ENCODE results near the gene SUCLG2.

DNA sequence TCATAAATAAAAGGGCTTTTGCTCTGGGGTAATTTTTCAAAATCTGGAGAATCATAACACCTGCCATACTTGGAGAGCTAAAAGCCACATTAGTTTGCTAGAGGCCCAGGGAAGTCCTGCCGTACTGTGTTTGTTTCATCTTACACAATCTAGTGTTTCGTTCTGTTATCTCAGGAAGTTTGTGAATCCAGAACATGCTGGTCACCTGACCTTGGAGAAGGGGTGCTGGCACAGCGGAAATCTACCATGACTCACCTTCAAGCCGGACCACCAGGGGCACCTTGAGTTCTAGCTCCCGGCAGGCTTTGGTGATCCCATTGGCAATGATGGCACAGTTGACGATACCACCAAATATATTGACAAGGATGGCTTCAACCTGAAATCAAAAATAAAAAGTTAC is 253.9 kb downstream of the SUCLG2 start:
- TF ChIP-seq, protein P1, sequence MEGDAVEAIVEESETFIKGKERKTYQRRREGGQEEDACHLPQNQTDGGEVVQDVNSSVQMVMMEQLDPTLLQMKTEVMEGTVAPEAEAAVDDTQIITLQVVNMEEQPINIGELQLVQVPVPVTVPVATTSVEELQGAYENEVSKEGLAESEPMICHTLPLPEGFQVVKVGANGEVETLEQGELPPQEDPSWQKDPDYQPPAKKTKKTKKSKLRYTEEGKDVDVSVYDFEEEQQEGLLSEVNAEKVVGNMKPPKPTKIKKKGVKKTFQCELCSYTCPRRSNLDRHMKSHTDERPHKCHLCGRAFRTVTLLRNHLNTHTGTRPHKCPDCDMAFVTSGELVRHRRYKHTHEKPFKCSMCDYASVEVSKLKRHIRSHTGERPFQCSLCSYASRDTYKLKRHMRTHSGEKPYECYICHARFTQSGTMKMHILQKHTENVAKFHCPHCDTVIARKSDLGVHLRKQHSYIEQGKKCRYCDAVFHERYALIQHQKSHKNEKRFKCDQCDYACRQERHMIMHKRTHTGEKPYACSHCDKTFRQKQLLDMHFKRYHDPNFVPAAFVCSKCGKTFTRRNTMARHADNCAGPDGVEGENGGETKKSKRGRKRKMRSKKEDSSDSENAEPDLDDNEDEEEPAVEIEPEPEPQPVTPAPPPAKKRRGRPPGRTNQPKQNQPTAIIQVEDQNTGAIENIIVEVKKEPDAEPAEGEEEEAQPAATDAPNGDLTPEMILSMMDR (conservative IDR thresholded peaks at IDR 0.05; ENCODE audit: low read depth, low read length), result no peak
- TF ChIP-seq CHD1 (IDR thresholded peaks at IDR 0.05; ENCODE audit: low read depth, low read length) (no peak), POLR2A (IDR thresholded peaks at IDR 0.05; ENCODE audit: low read depth, low read length) (no peak), SMC3 (IDR thresholded peaks at IDR 0.05; ENCODE audit: low read depth, low read length) (no peak), MAFK (IDR thresholded peaks at IDR 0.05; ENCODE audit: low read depth, low read length) (no peak)

Measured in IMR-90 (cell line).